H9 (cell line): Measurements from ENCODE around the gene KIAA2012. TPM values are rescaled to one million over a fixed set of nuclear protein-coding genes. Genes with fewer than 3 reads are reported as not detected.

Experiments used
- DNase-seq: peaks from one replicate; pipeline ENCODE4 v3.0.0-alpha.2; 2017
- H2AFZ ChIP-seq: one replicate; pipeline ENCODE4 v1.6.1; 2013; ENCODE audit warnings: mild to moderate bottlenecking, low read length, control low read depth, moderate library complexity
- H2AK5ac ChIP-seq: 2 replicates; pipeline ENCODE4 v1.6.1; 2013; ENCODE audit warnings: low read length, control low read depth, mixed read lengths; ENCODE audit not compliant: insufficient read length
- H2BK120ac ChIP-seq: one replicate; pipeline ENCODE4 v1.6.1; 2013; ENCODE audit warnings: low read depth, mild to moderate bottlenecking, low read length, control low read depth, inconsistent platforms; ENCODE audit not compliant: poor library complexity, severe bottlenecking
- H2BK12ac ChIP-seq: 2 replicates; pipeline ENCODE4 v1.6.1; 2013; ENCODE audit warnings: low read length, control low read depth, mixed read lengths, low read depth; ENCODE audit not compliant: insufficient read length
- H2BK15ac ChIP-seq: 2 replicates; pipeline ENCODE4 v1.6.1; 2013; ENCODE audit warnings: low read depth, low read length, control low read depth
- H2BK20ac ChIP-seq: one replicate; pipeline ENCODE4 v1.6.1; 2013; ENCODE audit warnings: low read depth, mild to moderate bottlenecking, low read length, control low read depth, inconsistent platforms; ENCODE audit not compliant: poor library complexity, severe bottlenecking
- H2BK5ac ChIP-seq: 2 replicates; pipeline ENCODE4 v1.6.1; 2013; ENCODE audit warnings: low read length, control low read depth, mixed read lengths; ENCODE audit not compliant: insufficient read length
- H3K14ac ChIP-seq: 2 replicates; pipeline ENCODE4 v1.6.1; 2013; ENCODE audit warnings: low read length, control low read depth; ENCODE audit not compliant: insufficient read depth
- H3K18ac ChIP-seq: 2 replicates; pipeline ENCODE4 v1.6.1; 2013; ENCODE audit warnings: low read depth, mild to moderate bottlenecking, mixed read lengths, low read length, control low read depth; ENCODE audit not compliant: insufficient read length
- H3K23ac ChIP-seq: 2 replicates; pipeline ENCODE4 v1.6.1; 2013; ENCODE audit warnings: low read length, control low read depth, mixed read lengths, low read depth; ENCODE audit not compliant: insufficient read length
- H3K23me2 ChIP-seq: 2 replicates; pipeline ENCODE4 v1.6.1; 2013; ENCODE audit warnings: low read depth, mild to moderate bottlenecking, mixed read lengths, low read length, control low read depth; ENCODE audit not compliant: insufficient read length, poor library complexity, severe bottlenecking
- H3K27ac ChIP-seq: 2 replicates; pipeline ENCODE4 v1.5.1; 2013; ENCODE audit warnings: low read length, control low read depth, mixed read lengths, low read depth; ENCODE audit not compliant: insufficient read length
- H3K27me3 ChIP-seq: 2 replicates; pipeline ENCODE4 v1.6.1; 2013; ENCODE audit warnings: low read length, control low read depth, inconsistent platforms; ENCODE audit not compliant: insufficient read depth
- H3K4ac ChIP-seq: 2 replicates; pipeline ENCODE4 v1.6.1; 2013; ENCODE audit warnings: low read depth, mild to moderate bottlenecking, control low read depth, inconsistent platforms, low read length, moderate library complexity
- H3K4me1 ChIP-seq: 2 replicates; pipeline ENCODE4 v1.6.1; 2013; ENCODE audit warnings: low read length, control low read depth, inconsistent platforms; ENCODE audit not compliant: insufficient read depth
- H3K4me2 ChIP-seq: 2 replicates; pipeline ENCODE4 v1.6.1; 2013; ENCODE audit warnings: low read length, control low read depth, mixed read lengths; ENCODE audit not compliant: insufficient read length, insufficient read depth
- H3K56ac ChIP-seq: 2 replicates; pipeline ENCODE4 v1.6.1; 2013; ENCODE audit warnings: low read depth, mild to moderate bottlenecking, mixed read lengths, low read length, control low read depth; ENCODE audit not compliant: insufficient read length
- H3K79me1 ChIP-seq: 2 replicates; pipeline ENCODE4 v1.6.1; 2013; ENCODE audit warnings: low read depth, mild to moderate bottlenecking, moderate library complexity, low read length, control low read depth, inconsistent platforms; ENCODE audit not compliant: insufficient read depth, poor library complexity, severe bottlenecking
- H3K79me2 ChIP-seq: 2 replicates; pipeline ENCODE4 v1.6.1; 2013; ENCODE audit warnings: low read length, control low read depth, inconsistent platforms; ENCODE audit not compliant: insufficient read depth
- H3K9ac ChIP-seq: 2 replicates; pipeline ENCODE4 v1.6.1; 2013; ENCODE audit warnings: low read length, control low read depth, mixed read lengths; ENCODE audit not compliant: insufficient read length; ENCODE audit errors: extremely low read depth
- H3K9me3 ChIP-seq: one replicate; pipeline ENCODE4 v1.6.1; 2013; ENCODE audit warnings: low read depth, low read length, inconsistent platforms; ENCODE audit not compliant: control insufficient read depth
- H3T11ph ChIP-seq: one replicate; pipeline ENCODE4 v1.6.1; 2013; ENCODE audit warnings: mild to moderate bottlenecking, low read length, control low read depth, inconsistent platforms
- H4K20me1 ChIP-seq: one replicate; pipeline ENCODE4 v1.6.1; 2013; ENCODE audit not compliant: control insufficient read depth, insufficient read length, insufficient read depth
- H4K5ac ChIP-seq: 2 replicates; pipeline ENCODE4 v1.6.1; 2013; ENCODE audit warnings: low read depth, mild to moderate bottlenecking, mixed read lengths, low read length, control low read depth; ENCODE audit not compliant: insufficient read length
- H4K8ac ChIP-seq: replicated peaks from 2 replicates; pipeline ENCODE4 v1.6.1; 2013; ENCODE audit warnings: low read length, control low read depth, mixed read lengths, low read depth; ENCODE audit not compliant: insufficient read length
- H4K91ac ChIP-seq: 2 replicates; pipeline ENCODE4 v1.6.1; 2013; ENCODE audit warnings: low read depth, mild to moderate bottlenecking, moderate library complexity, mixed read lengths, low read length, control low read depth; ENCODE audit not compliant: insufficient read length
- H3K27ac Mint-ChIP-seq, 3 experiments: 2 replicates in 2 of 3; 3 replicates in 1 of 3; pipeline ENCODE4 v1.8.0; 2020 to 2021; ENCODE audit warnings: mixed read lengths in 3 of 3, mild to moderate bottlenecking in 1 of 3, moderate library complexity in 1 of 3
- H3K27me3 Mint-ChIP-seq: 2 replicates; pipeline ENCODE4 v1.8.0; 2021; ENCODE audit warnings: low read depth, mild to moderate bottlenecking, moderate library complexity, mixed read lengths
- H3K36me3 Mint-ChIP-seq, 3 experiments: 2 replicates in 2 of 3; 3 replicates in 1 of 3; pipeline ENCODE4 v1.8.0; 2020 to 2021; ENCODE audit warnings: low read depth in 3 of 3, mixed read lengths in 3 of 3; ENCODE audit not compliant: insufficient read depth in 1 of 3
- H3K4me1 Mint-ChIP-seq, 2 experiments: 2 replicates each; pipeline ENCODE4 v1.8.0; 2020; ENCODE audit warnings: mixed read lengths in 2 of 2
- H3K4me3 Mint-ChIP-seq, 2 experiments: 2 replicates in 1 of 2; 3 replicates in 1 of 2; pipeline ENCODE4 v1.8.0; 2020 to 2021; ENCODE audit warnings: mild to moderate bottlenecking in 2 of 2, mixed read lengths in 2 of 2, moderate library complexity in 1 of 2
- H3K9me3 Mint-ChIP-seq, 2 experiments: 2 replicates in 1 of 2; 3 replicates in 1 of 2; pipeline ENCODE4 v1.8.0; 2020; ENCODE audit warnings: mild to moderate bottlenecking in 2 of 2, mixed read lengths in 2 of 2, moderate library complexity in 1 of 2
- WGBS: extraction: QIAGEN DNeasy Blood & Tissue Kit; methylation state at CpG from one replicate; pipeline ENCODE4 v1.1.7; 2013; ENCODE audit warnings: missing lambda C conversion rate, low lambda C conversion rate, mixed read lengths; ENCODE audit not compliant: insufficient read length; ENCODE audit errors: extremely low coverage; 5-methylcytosine and 5-hydroxymethylcytosine counted together
- total RNA-seq: library from RNA; stranded (reverse); gene quantifications from 2 replicates; pipeline ENCODE4 v1.2.1, GENCODE V29; 2021
- TF ChIP-seq, protein P1 (sequence below): fragments of 200-600 bp; sonication (generic); conservative IDR thresholded peaks from 3 replicates; pipeline ENCODE4 v1.8.0; 2021; ENCODE audit warnings: antibody characterized with exemption, mild to moderate bottlenecking

Gene KIAA2012
- total RNA-seq, 1 experiment from 2014 or later = not detected

DNA sequence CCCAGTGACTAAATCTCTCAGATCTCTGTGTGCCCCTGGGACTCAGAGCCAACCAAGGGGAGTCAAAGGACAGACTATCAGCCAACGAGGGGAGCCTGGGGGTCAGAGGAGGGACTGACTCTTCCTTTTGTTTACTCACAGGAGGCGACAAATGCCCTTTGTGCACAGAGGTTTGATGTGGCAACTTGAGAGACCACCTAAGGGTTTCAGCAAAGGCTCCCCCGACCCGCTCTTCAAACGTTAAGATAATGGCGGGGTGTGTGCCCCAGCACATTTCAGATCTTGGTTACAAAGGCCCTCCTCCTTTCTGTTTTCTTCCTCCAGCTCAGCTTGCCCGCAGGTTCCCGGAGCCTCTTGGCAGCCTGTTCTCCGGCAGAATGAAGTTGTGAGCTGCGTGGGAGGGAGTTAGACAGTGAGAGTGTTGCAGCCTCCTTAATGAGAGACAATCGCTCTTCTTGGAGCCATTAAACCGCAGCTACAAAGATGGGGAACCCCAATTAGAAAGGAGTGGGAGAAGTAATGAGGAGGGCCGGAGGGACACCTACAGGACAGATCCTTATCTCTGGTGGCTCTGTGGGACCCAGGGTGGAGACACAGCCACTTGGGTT is 76.2 kb downstream of the KIAA2012 start:
- H3K23ac ChIP-seq = no peak overlapping the region
- no peaks in the 10 kb centered on the region for H3K9me3 ChIP-seq
- no peak overlapping the region for H2BK5ac ChIP-seq
- no peaks in the 10 kb centered on the region; the same call in 1 of the 2 replicates for H3K4me1 ChIP-seq
- H4K8ac ChIP-seq = no peak overlapping the region
- no peak overlapping the region for H3K56ac ChIP-seq
- no peak overlapping the region for H3T11ph ChIP-seq
- H3K4me2 ChIP-seq = no peak overlapping the region
- H3K18ac ChIP-seq = peak overlapping the region; percentile 47
- Mint-ChIP-seq H3K27ac (peak overlapping the region; percentile 46 to 91 (median 71); a peak in 4 of 7 replicates), H3K27me3 (peaks cover 26% of the 10 kb centered on the region), H3K4me3 (peak overlapping the region; percentile 34 to 59; a peak in 4 of 5 replicates), H3K9me3 (no peaks in the 10 kb centered on the region), H3K36me3 (0 out of 7 replicates have a peak, but pooled peaks cover 0 to 2% (median 0%) of the 10 kb centered on the region in 3 experiments), H3K4me1 (peaks cover 47 to 51% of the 10 kb centered on the region in 2 experiments)
- H3K14ac ChIP-seq = no peak overlapping the region; the same call in 1 of the 2 replicates
- no peak overlapping the region for H3K27ac ChIP-seq
- no peak overlapping the region for H3K4ac ChIP-seq
- peak overlapping the region; percentile 61 for H2AFZ ChIP-seq
- H3K9ac ChIP-seq = no peak overlapping the region
- H4K91ac ChIP-seq = no peak overlapping the region
- peak; percentile 55 for DNase-seq
- H3K23me2 ChIP-seq = no peaks in the 10 kb centered on the region
- no peaks in the 10 kb centered on the region for H3K79me1 ChIP-seq
- H2BK120ac ChIP-seq = no peak overlapping the region
- TF ChIP-seq, protein P1, sequence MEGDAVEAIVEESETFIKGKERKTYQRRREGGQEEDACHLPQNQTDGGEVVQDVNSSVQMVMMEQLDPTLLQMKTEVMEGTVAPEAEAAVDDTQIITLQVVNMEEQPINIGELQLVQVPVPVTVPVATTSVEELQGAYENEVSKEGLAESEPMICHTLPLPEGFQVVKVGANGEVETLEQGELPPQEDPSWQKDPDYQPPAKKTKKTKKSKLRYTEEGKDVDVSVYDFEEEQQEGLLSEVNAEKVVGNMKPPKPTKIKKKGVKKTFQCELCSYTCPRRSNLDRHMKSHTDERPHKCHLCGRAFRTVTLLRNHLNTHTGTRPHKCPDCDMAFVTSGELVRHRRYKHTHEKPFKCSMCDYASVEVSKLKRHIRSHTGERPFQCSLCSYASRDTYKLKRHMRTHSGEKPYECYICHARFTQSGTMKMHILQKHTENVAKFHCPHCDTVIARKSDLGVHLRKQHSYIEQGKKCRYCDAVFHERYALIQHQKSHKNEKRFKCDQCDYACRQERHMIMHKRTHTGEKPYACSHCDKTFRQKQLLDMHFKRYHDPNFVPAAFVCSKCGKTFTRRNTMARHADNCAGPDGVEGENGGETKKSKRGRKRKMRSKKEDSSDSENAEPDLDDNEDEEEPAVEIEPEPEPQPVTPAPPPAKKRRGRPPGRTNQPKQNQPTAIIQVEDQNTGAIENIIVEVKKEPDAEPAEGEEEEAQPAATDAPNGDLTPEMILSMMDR = peak; percentile 21; the same call in 2 of the 3 replicates
- H2BK12ac ChIP-seq = no peak overlapping the region
- no CpG with 5 or more reads among the region's 13 CpGs for WGBS
- no peak overlapping the region for H4K5ac ChIP-seq
- 0 out of 2 replicates have a peak, but pooled peaks cover 2% of the 10 kb centered on the region for H3K27me3 ChIP-seq
- H4K20me1 ChIP-seq = no peaks in the 10 kb centered on the region
- no peak overlapping the region for H2BK20ac ChIP-seq
- no peak overlapping the region for H2BK15ac ChIP-seq
- H2AK5ac ChIP-seq = no peak overlapping the region
- no peaks in the 10 kb centered on the region for H3K79me2 ChIP-seq
